H9 (cell line): ENCODE results near the gene SDK2. TPM values are rescaled to one million over a fixed set of nuclear protein-coding genes. Genes with fewer than 3 reads are reported as not detected.

ENCODE experiments used
- DNase-seq: peaks from one replicate; pipeline ENCODE4 v3.0.0-alpha.2; 2017
- H2AFZ ChIP-seq: one replicate; pipeline ENCODE4 v1.6.1; 2013; ENCODE audit warnings: mild to moderate bottlenecking, low read length, control low read depth, moderate library complexity
- H2AK5ac ChIP-seq: 2 replicates; pipeline ENCODE4 v1.6.1; 2013; ENCODE audit warnings: low read length, control low read depth, mixed read lengths; ENCODE audit not compliant: insufficient read length
- H2BK120ac ChIP-seq: one replicate; pipeline ENCODE4 v1.6.1; 2013; ENCODE audit warnings: low read depth, mild to moderate bottlenecking, low read length, control low read depth, inconsistent platforms; ENCODE audit not compliant: poor library complexity, severe bottlenecking
- H2BK12ac ChIP-seq: 2 replicates; pipeline ENCODE4 v1.6.1; 2013; ENCODE audit warnings: low read length, control low read depth, mixed read lengths, low read depth; ENCODE audit not compliant: insufficient read length
- H2BK15ac ChIP-seq: 2 replicates; pipeline ENCODE4 v1.6.1; 2013; ENCODE audit warnings: low read depth, low read length, control low read depth
- H2BK20ac ChIP-seq: one replicate; pipeline ENCODE4 v1.6.1; 2013; ENCODE audit warnings: low read depth, mild to moderate bottlenecking, low read length, control low read depth, inconsistent platforms; ENCODE audit not compliant: poor library complexity, severe bottlenecking
- H2BK5ac ChIP-seq: 2 replicates; pipeline ENCODE4 v1.6.1; 2013; ENCODE audit warnings: low read length, control low read depth, mixed read lengths; ENCODE audit not compliant: insufficient read length
- H3K14ac ChIP-seq: 2 replicates; pipeline ENCODE4 v1.6.1; 2013; ENCODE audit warnings: low read length, control low read depth; ENCODE audit not compliant: insufficient read depth
- H3K18ac ChIP-seq: 2 replicates; pipeline ENCODE4 v1.6.1; 2013; ENCODE audit warnings: low read depth, mild to moderate bottlenecking, mixed read lengths, low read length, control low read depth; ENCODE audit not compliant: insufficient read length
- H3K23ac ChIP-seq: 2 replicates; pipeline ENCODE4 v1.6.1; 2013; ENCODE audit warnings: low read length, control low read depth, mixed read lengths, low read depth; ENCODE audit not compliant: insufficient read length
- H3K23me2 ChIP-seq: 2 replicates; pipeline ENCODE4 v1.6.1; 2013; ENCODE audit warnings: low read depth, mild to moderate bottlenecking, mixed read lengths, low read length, control low read depth; ENCODE audit not compliant: insufficient read length, poor library complexity, severe bottlenecking
- H3K27ac ChIP-seq: 2 replicates; pipeline ENCODE4 v1.5.1; 2013; ENCODE audit warnings: low read length, control low read depth, mixed read lengths, low read depth; ENCODE audit not compliant: insufficient read length
- H3K27me3 ChIP-seq: 2 replicates; pipeline ENCODE4 v1.6.1; 2013; ENCODE audit warnings: low read length, control low read depth, inconsistent platforms; ENCODE audit not compliant: insufficient read depth
- H3K4ac ChIP-seq: 2 replicates; pipeline ENCODE4 v1.6.1; 2013; ENCODE audit warnings: low read depth, mild to moderate bottlenecking, control low read depth, inconsistent platforms, low read length, moderate library complexity
- H3K4me1 ChIP-seq: 2 replicates; pipeline ENCODE4 v1.6.1; 2013; ENCODE audit warnings: low read length, control low read depth, inconsistent platforms; ENCODE audit not compliant: insufficient read depth
- H3K4me2 ChIP-seq: 2 replicates; pipeline ENCODE4 v1.6.1; 2013; ENCODE audit warnings: low read length, control low read depth, mixed read lengths; ENCODE audit not compliant: insufficient read length, insufficient read depth
- H3K56ac ChIP-seq: 2 replicates; pipeline ENCODE4 v1.6.1; 2013; ENCODE audit warnings: low read depth, mild to moderate bottlenecking, mixed read lengths, low read length, control low read depth; ENCODE audit not compliant: insufficient read length
- H3K79me1 ChIP-seq: 2 replicates; pipeline ENCODE4 v1.6.1; 2013; ENCODE audit warnings: low read depth, mild to moderate bottlenecking, moderate library complexity, low read length, control low read depth, inconsistent platforms; ENCODE audit not compliant: insufficient read depth, poor library complexity, severe bottlenecking
- H3K79me2 ChIP-seq: 2 replicates; pipeline ENCODE4 v1.6.1; 2013; ENCODE audit warnings: low read length, control low read depth, inconsistent platforms; ENCODE audit not compliant: insufficient read depth
- H3K9ac ChIP-seq: 2 replicates; pipeline ENCODE4 v1.6.1; 2013; ENCODE audit warnings: low read length, control low read depth, mixed read lengths; ENCODE audit not compliant: insufficient read length; ENCODE audit errors: extremely low read depth
- H3K9me3 ChIP-seq: one replicate; pipeline ENCODE4 v1.6.1; 2013; ENCODE audit warnings: low read depth, low read length, inconsistent platforms; ENCODE audit not compliant: control insufficient read depth
- H3T11ph ChIP-seq: one replicate; pipeline ENCODE4 v1.6.1; 2013; ENCODE audit warnings: mild to moderate bottlenecking, low read length, control low read depth, inconsistent platforms
- H4K20me1 ChIP-seq: one replicate; pipeline ENCODE4 v1.6.1; 2013; ENCODE audit not compliant: control insufficient read depth, insufficient read length, insufficient read depth
- H4K5ac ChIP-seq: 2 replicates; pipeline ENCODE4 v1.6.1; 2013; ENCODE audit warnings: low read depth, mild to moderate bottlenecking, mixed read lengths, low read length, control low read depth; ENCODE audit not compliant: insufficient read length
- H4K8ac ChIP-seq: replicated peaks from 2 replicates; pipeline ENCODE4 v1.6.1; 2013; ENCODE audit warnings: low read length, control low read depth, mixed read lengths, low read depth; ENCODE audit not compliant: insufficient read length
- H4K91ac ChIP-seq: 2 replicates; pipeline ENCODE4 v1.6.1; 2013; ENCODE audit warnings: low read depth, mild to moderate bottlenecking, moderate library complexity, mixed read lengths, low read length, control low read depth; ENCODE audit not compliant: insufficient read length
- H3K27ac Mint-ChIP-seq, 3 experiments: 2 replicates in 2 of 3; 3 replicates in 1 of 3; pipeline ENCODE4 v1.8.0; 2020 to 2021; ENCODE audit warnings: mixed read lengths in 3 of 3, mild to moderate bottlenecking in 1 of 3, moderate library complexity in 1 of 3
- H3K27me3 Mint-ChIP-seq: 2 replicates; pipeline ENCODE4 v1.8.0; 2021; ENCODE audit warnings: low read depth, mild to moderate bottlenecking, moderate library complexity, mixed read lengths
- H3K36me3 Mint-ChIP-seq, 3 experiments: 2 replicates in 2 of 3; 3 replicates in 1 of 3; pipeline ENCODE4 v1.8.0; 2020 to 2021; ENCODE audit warnings: low read depth in 3 of 3, mixed read lengths in 3 of 3; ENCODE audit not compliant: insufficient read depth in 1 of 3
- H3K4me1 Mint-ChIP-seq, 2 experiments: 2 replicates each; pipeline ENCODE4 v1.8.0; 2020; ENCODE audit warnings: mixed read lengths in 2 of 2
- H3K4me3 Mint-ChIP-seq, 2 experiments: 2 replicates in 1 of 2; 3 replicates in 1 of 2; pipeline ENCODE4 v1.8.0; 2020 to 2021; ENCODE audit warnings: mild to moderate bottlenecking in 2 of 2, mixed read lengths in 2 of 2, moderate library complexity in 1 of 2
- H3K9me3 Mint-ChIP-seq, 2 experiments: 2 replicates in 1 of 2; 3 replicates in 1 of 2; pipeline ENCODE4 v1.8.0; 2020; ENCODE audit warnings: mild to moderate bottlenecking in 2 of 2, mixed read lengths in 2 of 2, moderate library complexity in 1 of 2
- WGBS: extraction: QIAGEN DNeasy Blood & Tissue Kit; methylation state at CpG from one replicate; pipeline ENCODE4 v1.1.7; 2013; ENCODE audit warnings: missing lambda C conversion rate, low lambda C conversion rate, mixed read lengths; ENCODE audit not compliant: insufficient read length; ENCODE audit errors: extremely low coverage; 5-methylcytosine and 5-hydroxymethylcytosine counted together
- total RNA-seq: library from RNA; stranded (reverse); gene quantifications from 2 replicates; pipeline ENCODE4 v1.2.1, GENCODE V29; 2021
- TF ChIP-seq, protein P1 (sequence below): fragments of 200-600 bp; sonication (generic); conservative IDR thresholded peaks from 3 replicates; pipeline ENCODE4 v1.8.0; 2021; ENCODE audit warnings: antibody characterized with exemption, mild to moderate bottlenecking

Gene SDK2
- total RNA-seq, 1 experiment from 2014 or later = 9.1 TPM

DNA sequence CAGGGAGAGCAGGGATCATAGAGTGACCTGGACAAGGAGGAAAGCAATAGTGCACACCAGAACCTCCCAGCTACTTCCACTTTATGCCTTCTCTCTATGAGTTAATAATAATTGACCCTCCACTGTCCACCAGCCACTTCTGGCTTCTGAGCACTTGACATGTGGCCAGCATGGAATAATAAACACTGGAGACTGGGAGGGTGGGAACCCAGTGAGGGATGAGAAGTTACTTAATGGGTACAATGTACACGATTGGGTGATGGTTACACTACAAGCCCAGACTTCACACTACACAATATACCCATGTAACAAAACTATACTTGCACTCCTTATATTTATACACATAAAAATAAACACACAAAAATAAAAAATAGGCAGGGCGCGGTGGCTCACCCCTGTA is 343.9 kb downstream of the SDK2 start:
- no peak overlapping the region for H4K5ac ChIP-seq
- no peak overlapping the region for H3K23ac ChIP-seq
- H3K79me2 ChIP-seq = no peaks in the 10 kb centered on the region
- Mint-ChIP-seq H3K9me3 (no peaks in the 10 kb centered on the region), H3K36me3 (peaks cover 0 to 7% (median 0%) of the 10 kb centered on the region in 3 experiments; a peak in 2 of 7 replicates), H3K4me3 (no peak overlapping the region), H3K27ac (peak overlapping the region in 1 of 3 experiments; percentile 73; a peak in 1 of 7 replicates), H3K4me1 (peaks cover 26 to 30% of the 10 kb centered on the region in 2 experiments), H3K27me3 (0 out of 2 replicates have a peak, but pooled peaks cover 2% of the 10 kb centered on the region)
- H3K27me3 ChIP-seq = no peaks in the 10 kb centered on the region
- DNase-seq = no peak
- H3K4me1 ChIP-seq = peaks cover 2% of the 10 kb centered on the region; the same call in 1 of the 2 replicates
- H4K91ac ChIP-seq = no peak overlapping the region
- H3K9ac ChIP-seq = no peak overlapping the region
- no peak overlapping the region for H2BK15ac ChIP-seq
- H3K14ac ChIP-seq = no peak overlapping the region
- no peak overlapping the region for H2AFZ ChIP-seq
- no peak overlapping the region for H2BK5ac ChIP-seq
- no peaks in the 10 kb centered on the region for H3K9me3 ChIP-seq
- no peak overlapping the region for H2BK20ac ChIP-seq
- no peak overlapping the region for H2BK120ac ChIP-seq
- WGBS = no CpG with 5 or more reads among the region's 3 CpGs
- no peak overlapping the region for H2AK5ac ChIP-seq
- no peak overlapping the region for H3T11ph ChIP-seq
- H3K4me2 ChIP-seq = no peak overlapping the region
- no peaks in the 10 kb centered on the region for H3K23me2 ChIP-seq
- H3K79me1 ChIP-seq = no peaks in the 10 kb centered on the region
- no peak overlapping the region for H4K8ac ChIP-seq
- no peak overlapping the region for H3K4ac ChIP-seq
- no peak overlapping the region for H3K18ac ChIP-seq
- no peak overlapping the region for H3K27ac ChIP-seq
- no peaks in the 10 kb centered on the region for H4K20me1 ChIP-seq
- TF ChIP-seq, protein P1, sequence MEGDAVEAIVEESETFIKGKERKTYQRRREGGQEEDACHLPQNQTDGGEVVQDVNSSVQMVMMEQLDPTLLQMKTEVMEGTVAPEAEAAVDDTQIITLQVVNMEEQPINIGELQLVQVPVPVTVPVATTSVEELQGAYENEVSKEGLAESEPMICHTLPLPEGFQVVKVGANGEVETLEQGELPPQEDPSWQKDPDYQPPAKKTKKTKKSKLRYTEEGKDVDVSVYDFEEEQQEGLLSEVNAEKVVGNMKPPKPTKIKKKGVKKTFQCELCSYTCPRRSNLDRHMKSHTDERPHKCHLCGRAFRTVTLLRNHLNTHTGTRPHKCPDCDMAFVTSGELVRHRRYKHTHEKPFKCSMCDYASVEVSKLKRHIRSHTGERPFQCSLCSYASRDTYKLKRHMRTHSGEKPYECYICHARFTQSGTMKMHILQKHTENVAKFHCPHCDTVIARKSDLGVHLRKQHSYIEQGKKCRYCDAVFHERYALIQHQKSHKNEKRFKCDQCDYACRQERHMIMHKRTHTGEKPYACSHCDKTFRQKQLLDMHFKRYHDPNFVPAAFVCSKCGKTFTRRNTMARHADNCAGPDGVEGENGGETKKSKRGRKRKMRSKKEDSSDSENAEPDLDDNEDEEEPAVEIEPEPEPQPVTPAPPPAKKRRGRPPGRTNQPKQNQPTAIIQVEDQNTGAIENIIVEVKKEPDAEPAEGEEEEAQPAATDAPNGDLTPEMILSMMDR = no peak
- H2BK12ac ChIP-seq = no peak overlapping the region
- H3K56ac ChIP-seq = no peak overlapping the region
